C1 segment of cervical spinal cord (tissue), 14 donors: Measurements from ENCODE around the gene DOCK6.

Experiments used
- DNase-seq, 14 donors: peaks; one replicate each; lab custom pipeline; 2025; lab: John Stamatoyannopoulos, UW

DOCK6 gene

DNA sequence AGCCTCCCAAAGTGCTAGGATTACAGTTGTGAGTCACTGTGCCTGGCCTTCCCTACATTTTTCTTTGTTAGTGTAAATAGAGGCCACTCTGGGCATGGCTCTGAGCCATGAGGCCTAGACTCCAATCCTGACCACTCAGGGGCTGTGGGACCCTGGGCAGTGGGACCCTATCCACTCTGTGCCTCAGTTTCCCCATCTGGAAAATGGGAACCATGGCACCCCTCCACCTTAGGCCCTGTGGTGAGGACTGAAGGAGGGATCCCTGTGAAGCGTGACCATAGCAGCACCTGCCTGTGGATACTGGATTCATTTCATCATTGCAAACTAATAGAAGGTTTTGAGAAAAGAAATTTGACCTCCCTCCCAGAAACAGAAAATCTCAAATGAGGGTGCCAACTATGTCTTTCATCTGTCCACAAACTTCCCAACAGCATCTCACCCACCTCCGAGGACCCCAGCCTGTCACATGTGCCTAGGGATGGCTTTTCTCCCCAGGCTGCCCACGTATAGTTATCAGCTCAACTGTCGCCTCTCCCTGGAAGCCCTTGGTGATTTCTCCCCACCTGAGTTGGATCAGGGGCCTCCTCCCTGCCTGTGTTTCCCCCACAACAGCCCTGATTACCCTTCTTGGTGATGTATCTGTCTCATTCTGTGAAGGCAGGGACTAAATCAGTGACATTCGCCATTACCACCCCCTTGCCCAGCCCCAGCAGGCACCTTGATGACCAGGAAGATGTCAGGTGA lies 17.3 kb downstream of the DOCK6 start:
- no peak for DNase-seq

GRCh38 chr19:11243798-11244169 lies 18.5 kb downstream of the DOCK6 start:
- no peak for DNase-seq

DNA sequence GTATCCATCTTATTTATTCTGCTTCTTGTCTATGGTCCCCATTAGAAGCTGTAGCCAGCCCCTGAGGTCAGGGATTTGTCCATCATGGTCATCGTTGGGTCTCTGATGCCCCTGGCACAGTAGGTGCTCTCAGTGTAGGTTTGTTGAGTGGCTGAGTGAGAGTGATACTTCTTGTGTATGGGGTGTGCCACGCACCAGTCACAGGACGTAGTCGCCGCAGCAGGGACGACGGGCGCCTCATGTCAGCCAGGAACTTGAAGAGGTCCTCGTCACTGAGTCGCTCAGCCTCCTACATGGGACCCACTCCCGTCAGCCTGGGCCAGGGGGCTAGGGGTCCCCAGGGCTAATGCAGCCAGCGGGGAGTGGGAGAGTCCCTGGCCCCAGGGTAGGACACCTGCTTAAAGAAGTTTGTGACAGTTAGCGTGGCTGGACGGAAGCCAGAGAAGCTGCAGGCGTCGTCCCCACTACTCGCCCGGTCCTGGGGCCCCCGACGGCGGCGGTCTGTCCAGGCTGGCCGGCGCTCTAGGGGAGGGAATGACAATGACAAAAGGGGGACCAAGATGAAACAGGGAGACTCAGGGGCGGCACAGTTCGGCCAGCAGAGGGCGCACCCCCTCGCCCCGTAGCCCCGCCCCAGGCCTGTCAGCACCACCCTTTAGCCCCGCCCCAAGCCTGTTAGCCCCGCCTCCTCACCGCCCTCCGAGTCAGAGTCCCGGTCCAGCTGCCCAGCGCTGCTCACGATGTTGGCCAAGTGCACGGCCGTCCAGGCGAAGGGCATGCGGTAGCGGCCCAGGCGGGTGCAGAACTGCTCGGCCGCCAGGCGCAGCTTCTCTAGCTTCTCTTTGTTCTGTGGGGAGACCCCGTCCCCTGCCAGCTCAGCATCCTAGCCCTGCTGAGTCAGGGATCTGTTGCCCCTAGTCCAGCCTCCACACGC lies 19.2 kb downstream of the DOCK6 start:
- DNase-seq: peak in 13 of 14 donors; percentile 6 to 87 (median 76)

DNA sequence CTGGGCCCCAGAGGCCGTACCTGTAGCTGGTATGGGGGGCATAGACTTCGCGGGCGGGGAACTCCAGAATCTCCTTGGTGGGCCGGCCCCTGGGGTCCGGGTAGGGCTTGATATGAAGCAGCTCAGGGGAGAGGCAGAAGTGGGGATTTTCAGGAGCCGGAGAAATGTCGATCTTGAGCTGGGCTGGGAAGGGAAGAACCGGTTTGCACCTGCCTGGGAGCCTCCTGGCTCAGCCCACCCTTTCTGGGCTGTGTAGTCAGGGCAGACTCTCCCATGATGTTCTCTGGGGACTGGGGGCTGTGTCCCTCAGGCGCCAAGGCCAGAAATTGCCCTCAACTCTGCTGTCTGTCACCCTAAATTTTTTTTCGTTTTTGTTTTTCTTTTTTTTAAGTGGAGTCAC lies 20.3 kb downstream of the DOCK6 start:
- no peak for DNase-seq

GRCh38 chr19:11240008-11240444 lies 22.3 kb downstream of the DOCK6 start:
- DNase-seq: no peak

- DNase-seq: no peak
These were observed 22.8 kb downstream of the DOCK6 start, which contains the start of gene ANGPTL8 for GRCh38 chr19:11239377-11240000. Gene ANGPTL8, plus strand, starts transcription at chr19:11239619. Its CDS starts 19 bp downstream, at chr19:11239638.

DNA sequence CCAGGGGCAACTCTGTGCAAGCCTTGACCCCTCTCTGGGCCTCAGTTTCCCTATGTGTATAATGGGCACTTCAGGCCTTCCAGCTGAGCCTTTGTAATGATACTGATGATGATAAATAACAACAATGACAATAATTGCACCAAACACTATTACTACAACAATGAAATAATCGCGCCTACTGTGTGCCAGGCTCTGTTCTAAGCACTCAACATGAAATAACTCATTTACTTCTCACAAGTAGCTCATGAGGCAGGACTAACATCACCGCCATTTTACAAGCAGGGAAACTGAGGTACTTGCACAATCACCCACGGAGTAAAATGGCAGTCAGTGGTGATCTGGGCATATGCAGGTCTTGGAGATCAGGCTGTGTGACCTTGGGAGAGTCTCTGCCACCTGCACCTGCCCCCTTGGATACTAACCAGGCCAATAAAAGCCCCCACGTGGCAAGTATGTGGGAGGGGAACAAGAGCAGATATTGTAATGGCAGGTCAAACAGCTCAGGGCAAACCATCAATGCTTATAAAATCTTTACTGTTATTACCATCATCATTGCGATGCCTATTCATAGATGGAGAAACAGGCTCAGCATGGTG lies 23.4 kb downstream of the DOCK6 start:
- no peak for DNase-seq

DNA sequence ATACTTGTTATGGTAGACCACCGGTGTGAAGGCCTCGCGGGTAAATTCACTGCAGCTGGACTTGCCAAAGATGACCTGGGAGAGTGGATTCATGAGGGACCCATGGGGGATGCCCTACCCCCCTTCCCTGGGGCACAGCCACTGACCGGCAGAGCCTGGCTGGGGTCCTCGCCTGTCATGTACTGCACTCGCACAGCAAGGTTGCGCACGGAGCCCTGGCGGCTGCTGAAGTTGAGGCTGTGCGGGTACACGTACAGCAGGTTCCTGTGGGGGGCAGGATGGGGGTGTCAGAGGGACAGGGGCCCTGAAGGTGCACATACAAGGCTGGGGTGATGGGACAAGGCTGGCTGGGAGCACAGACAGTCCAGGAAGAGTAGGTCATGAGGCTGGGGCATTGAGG lies 24.3 kb downstream of the DOCK6 start:
- no peak for DNase-seq

DNA sequence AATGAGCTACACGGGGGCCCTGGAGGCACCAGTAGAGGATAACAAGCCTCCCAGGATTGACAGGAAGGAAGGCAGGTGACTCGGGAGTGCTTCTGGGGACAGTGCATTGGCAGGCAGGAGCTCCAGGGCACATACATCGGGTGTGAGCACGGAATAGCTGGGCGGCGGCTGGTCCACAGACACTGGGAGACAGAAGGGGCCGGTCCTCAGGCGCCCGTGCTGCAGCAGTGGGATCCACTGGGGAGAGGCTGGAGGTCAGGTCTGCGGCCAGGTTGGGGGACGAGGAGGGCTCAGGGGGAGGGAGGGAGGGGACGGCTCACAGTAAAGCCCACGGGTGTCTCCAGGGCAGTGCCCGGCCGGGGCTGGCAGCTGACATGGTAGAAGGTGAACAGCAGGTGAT lies 25.0 kb downstream of the DOCK6 start:
- DNase-seq: no peak

DNA sequence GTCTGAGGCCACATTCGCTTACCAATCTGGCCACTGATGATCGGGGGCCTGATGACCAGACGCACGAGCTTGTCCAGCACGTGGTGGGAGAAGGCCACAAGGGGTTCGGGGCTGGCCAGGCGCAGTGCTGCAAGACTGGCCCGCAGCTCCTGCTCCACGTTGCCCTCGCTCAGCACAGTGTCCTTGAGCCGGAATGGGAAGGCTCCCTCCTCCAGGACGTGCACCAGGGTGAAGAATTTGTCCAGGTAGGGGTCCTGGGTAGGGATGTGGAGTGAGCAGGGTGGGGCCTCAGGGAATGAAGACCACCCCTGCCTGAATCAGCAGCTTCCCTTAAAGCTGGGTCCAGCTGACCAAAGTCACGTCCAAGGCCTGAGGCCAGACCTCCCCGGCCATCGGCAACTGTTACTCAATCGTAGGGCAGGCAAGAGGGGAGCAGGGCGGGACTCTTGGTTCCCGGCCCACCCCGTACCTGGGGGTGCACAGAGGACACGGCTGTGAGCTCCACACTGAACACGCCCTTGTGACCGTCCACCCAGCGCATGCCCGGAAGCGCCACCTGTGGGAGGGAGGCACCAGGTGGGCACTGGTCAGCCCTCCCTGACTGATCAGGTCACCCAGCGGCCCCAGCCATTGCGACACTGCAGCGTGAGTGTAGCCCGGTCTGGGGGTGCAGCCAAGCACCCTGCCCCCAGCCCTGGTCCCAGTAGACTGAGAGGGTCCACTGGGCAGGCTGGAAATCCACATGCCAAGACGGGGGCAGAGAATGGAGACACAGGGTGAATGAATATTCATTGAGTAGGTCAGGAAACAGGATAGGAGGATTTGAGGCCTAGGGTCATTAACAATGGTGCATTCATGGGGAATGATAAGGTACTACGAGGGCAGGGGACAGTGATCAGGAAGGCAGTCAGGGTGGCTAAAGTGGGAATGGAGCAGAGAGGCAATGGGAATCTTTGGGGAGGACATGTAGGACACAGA lies 25.7 kb downstream of the DOCK6 start:
- DNase-seq: no peak

DNA sequence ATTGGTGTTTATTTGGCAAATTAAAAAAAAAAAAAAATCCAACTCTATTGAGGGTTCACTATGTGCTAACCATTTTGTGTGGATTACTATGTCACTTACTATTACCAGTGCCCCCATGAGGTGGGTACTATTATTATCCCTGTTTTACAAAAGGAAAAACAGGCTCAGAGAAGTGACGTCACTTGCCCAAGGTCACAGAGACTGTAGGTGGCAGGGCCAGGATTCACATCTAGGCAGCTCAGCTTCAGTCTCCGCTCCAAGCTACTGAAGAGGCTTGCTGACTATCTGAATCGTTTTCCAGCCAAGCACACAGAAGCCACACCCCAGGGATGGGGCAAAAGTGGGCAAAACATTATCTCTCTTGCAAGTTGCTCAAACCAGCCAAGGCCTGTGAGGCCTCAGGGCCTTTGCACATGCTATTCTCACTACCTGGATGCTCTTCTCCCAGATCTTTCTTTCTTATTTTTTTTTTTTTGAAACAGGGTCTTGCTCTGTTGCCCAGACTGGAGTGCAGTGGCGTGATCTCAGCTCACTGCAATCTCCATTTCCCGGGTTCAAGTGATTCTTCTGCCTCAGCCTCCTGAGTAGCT lies 27.7 kb downstream of the DOCK6 start:
- DNase-seq: no peak

DNA sequence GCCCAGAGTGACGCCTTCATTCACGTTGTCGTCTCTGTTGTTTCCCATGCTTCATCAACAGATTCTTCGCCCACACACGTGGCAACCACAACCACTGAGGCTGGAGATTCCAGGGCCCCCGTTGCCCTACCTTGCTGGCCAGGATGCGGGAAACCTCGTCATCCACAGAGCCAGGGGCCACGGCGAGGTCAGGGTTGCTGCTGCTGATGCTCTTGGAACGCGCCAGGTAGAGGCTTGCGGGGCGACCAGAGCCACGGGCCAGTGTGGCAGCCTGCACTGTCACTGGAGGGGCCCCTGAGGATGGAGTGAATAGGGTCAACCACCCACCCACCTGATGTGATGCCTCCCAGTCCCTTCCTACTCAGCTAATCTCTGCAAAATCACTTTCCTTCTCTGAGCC lies 29.3 kb downstream of the DOCK6 start:
- no peak for DNase-seq

- no peak for DNase-seq
These were observed 29.8 kb downstream of the DOCK6 start for GRCh38 chr19:11232555-11232954.

DNA sequence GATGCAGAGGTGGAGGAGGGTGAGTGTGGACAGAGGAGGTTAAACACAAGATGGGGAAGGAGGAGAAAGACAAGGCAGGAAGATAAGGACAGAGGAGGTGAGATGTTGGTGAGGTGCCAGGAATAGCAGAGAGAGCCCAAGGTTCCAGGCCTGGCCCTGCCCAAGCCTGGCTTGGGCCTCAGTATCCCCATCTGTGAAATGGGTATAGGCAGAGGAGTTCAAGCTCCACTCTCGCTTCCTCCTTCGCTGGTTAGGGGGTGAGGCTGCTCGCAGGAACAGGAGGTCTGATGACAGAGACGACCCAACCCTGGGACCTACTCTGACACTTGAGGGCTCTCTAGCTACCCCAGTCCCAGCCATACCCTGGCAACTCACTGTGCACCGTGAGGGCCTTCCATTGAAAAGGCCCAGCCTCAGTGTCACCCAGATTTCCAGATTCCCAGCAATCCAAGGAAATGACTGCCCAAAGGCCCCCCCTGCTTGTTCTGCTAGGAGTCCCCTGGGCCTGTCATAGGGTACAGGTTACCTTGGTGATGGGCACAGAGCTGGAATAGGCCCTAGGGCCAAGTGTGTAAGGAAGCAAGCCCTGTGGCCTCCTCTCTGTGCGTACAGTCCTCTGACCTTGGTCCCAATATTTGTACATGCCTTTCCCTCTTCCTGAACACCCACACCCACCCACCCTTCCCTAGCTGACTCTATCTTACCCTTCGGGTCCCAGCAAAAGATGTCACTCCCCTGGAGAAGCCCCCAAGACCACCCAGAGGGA lies 31.5 kb downstream of the DOCK6 start:
- no peak for DNase-seq

GRCh38 chr19:11227195-11227886 lies 35.0 kb downstream of the DOCK6 start:
- no peak for DNase-seq

- no peak for DNase-seq
These were observed 35.6 kb downstream of the DOCK6 start for GRCh38 chr19:11226716-11227166.

DNA sequence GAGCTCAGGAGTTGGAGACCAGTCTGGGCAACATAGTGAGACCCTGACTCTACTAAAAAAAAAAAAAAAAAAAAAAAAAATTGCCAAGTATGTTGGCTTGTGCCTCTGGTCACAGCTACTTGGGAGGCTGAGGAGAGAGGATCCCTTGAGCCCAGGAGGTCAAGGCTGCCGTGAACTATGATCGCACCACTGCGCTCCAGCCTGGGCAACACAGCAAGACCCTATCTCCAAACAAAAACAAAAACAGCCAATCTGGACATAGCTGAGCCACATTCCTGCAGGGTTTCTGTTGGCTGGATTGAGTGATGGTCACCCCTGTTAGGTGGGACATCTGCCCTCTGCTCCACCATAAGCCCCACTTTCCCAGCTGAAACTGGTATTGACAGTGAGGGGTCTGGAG lies 36.5 kb downstream of the DOCK6 start:
- no peak for DNase-seq

- DNase-seq: no peak
These were observed 37.2 kb downstream of the DOCK6 start for GRCh38 chr19:11225172-11225571.

DNA sequence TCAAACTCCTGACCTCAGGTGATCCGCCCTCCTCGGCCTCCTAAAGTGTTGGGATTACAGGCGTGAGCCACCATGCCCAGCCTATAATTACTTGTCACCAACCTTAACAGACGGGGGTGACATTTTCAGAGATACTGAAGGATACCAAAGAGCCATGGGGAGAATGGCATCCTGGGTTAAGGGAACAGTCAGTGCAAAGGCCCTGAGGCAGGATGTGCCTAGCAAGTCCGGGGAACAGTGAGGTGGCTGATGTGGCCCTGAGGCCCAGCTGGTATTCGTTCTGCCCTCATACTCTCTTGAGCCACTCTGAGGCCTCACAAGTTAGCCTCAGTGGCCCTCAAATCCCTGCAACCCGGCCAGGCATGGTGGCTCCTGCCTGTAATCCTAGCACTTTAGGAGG lies 37.9 kb downstream of the DOCK6 start:
- DNase-seq: no peak
